Transverse colon (tissue), 4 donors: ENCODE measurements around the gene SORCS3. TPM values are rescaled to one million over a fixed set of nuclear protein-coding genes. Genes with fewer than 3 reads are reported as not detected.

Source experiments
- DNase-seq: peaks from one replicate; pipeline ENCODE4 v3.0.0-alpha.2; 2019
- H3K27ac ChIP-seq, 4 donors: fragments of 200-600 bp; sonication (generic); 2 replicates each; pipeline ENCODE4 v1.5.1; 2016 to 2018; ENCODE audit warnings: inconsistent platforms in 4 of 4
- H3K27me3 ChIP-seq: fragments of 200-600 bp; sonication (generic); 2 replicates; pipeline ENCODE4 v1.5.1; 2017; ENCODE audit warnings: inconsistent platforms
- H3K36me3 ChIP-seq, 4 donors: fragments of 200-600 bp; sonication (generic); 2 replicates each; pipeline ENCODE4 v1.5.1; 2017 to 2019; ENCODE audit warnings: inconsistent platforms in 4 of 4
- H3K4me1 ChIP-seq, 4 donors: fragments of 200-600 bp; sonication (generic); 2 replicates each; pipeline ENCODE4 v1.5.1; 2017 to 2020; ENCODE audit warnings: inconsistent platforms in 4 of 4
- H3K4me3 ChIP-seq, 4 donors: fragments of 200-600 bp; sonication (generic); 1 replicate in 1 of 4; 2 replicates in 3 of 4; pipeline versions ENCODE4 v1.5.1 to v1.6.1; 2017 to 2019; ENCODE audit warnings: inconsistent platforms in 4 of 4
- H3K9me3 ChIP-seq, 2 donors: fragments of 200-600 bp; sonication (generic); 2 replicates each; pipeline ENCODE4 v1.5.1; 2017 to 2019; ENCODE audit warnings: inconsistent platforms in 2 of 2
- CTCF ChIP-seq, 5 experiments: fragments of 200-600 bp in 3 of 5; fragments of 450-650 bp in 2 of 5; sonication (generic) in 3 of 5; IDR thresholded peaks; 1 replicate in 2 of 5; 2 replicates in 3 of 5; pipeline ENCODE4 v1.5.1; 2016 to 2017; ENCODE audit warnings: antibody characterized with exemption in 5 of 5, inconsistent platforms in 3 of 5, mild to moderate bottlenecking in 2 of 5, moderate library complexity in 1 of 5
- EP300 ChIP-seq: sonication (generic); formaldehyde crosslinking; IDR thresholded peaks from one replicate; pipeline ENCODE4 v1.6.1; 2017; ENCODE audit warnings: antibody characterized with exemption, low read depth
- POLR2A ChIP-seq: fragments of 450-650 bp; IDR thresholded peaks from one replicate; pipeline ENCODE4 v1.6.1; 2016; ENCODE audit warnings: antibody characterized with exemption, mild to moderate bottlenecking, moderate library complexity
- POLR2AphosphoS5 ChIP-seq, 3 donors: sonication (generic); formaldehyde crosslinking; IDR thresholded peaks; one replicate each; pipeline ENCODE4 v1.6.1; 2016; ENCODE audit warnings: antibody characterized with exemption in 3 of 3
- WGBS, 2 donors: methylation state at CpG; one replicate each; pipeline ENCODE4 v1.1.5; 2018; ENCODE audit warnings: low coverage in 1 of 2; 5-methylcytosine and 5-hydroxymethylcytosine counted together
- in situ Hi-C, 4 donors: fragments of 200-750 bp; cut with MboI; loops; one replicate each; pipeline versions ENCODE4 v1.15.0 to v1.15.1; 2017; ENCODE audit warnings: low sequenced_read_pairs in 3 of 4, low pct_ligation_motif_present in 1 of 4, low pct_unique_long_range_greater_than_20kb in 1 of 4
- intact Hi-C: fragments of 100-400 bp; cut with DNase I; formaldehyde crosslinking; loops from one replicate; pipeline ENCODE4 v1.15.1; 2023; ENCODE audit warnings: low total_unique reads
- total RNA-seq, 4 donors: library from RNA; depleted of rRNA; stranded (reverse); fragments of >200 nt; gene quantifications; one replicate each; pipeline ENCODE4 v1.1.0, GENCODE V29; 2016

The SORCS3 gene
- total RNA-seq, 4 donors from 2014 or later = 0.14 to 0.32 TPM; not detected in 2

GRCh38 chr10:104804880-104805279 is 163.8 kb downstream of the SORCS3 start:
- intact Hi-C loops = no loop called here

GRCh38 chr10:104806801-104807200 is 165.7 kb downstream of the SORCS3 start:
- TF ChIP-seq POLR2AphosphoS5 (IDR thresholded peaks at IDR 0.05) (no peak), CTCF (IDR thresholded peaks at IDR 0.05) (no peak), EP300 (no peak), POLR2A (no peak)

More at GRCh38 chr10:104804880-104805279, 163.8 kb downstream of the SORCS3 start:
- TF ChIP-seq EP300 = no peak
- no peak for TF ChIP-seq POLR2A
- TF ChIP-seq POLR2AphosphoS5 (IDR thresholded peaks at IDR 0.05) = no peak
- no peak for TF ChIP-seq CTCF (IDR thresholded peaks at IDR 0.05)
- no peaks in the 10 kb centered on the region for H3K27me3 ChIP-seq
- WGBS, 2 donors = 38 to 94% methylated on average over 1 of the region's 1 CpG
- H3K9me3 ChIP-seq = no peaks in the 10 kb centered on the region
- in situ Hi-C loops = no loop called here
- H3K36me3 ChIP-seq = no peaks in the 10 kb centered on the region
- DNase-seq = no peak
- H3K4me3 ChIP-seq = no peak overlapping the region
- H3K4me1 ChIP-seq = no peaks in the 10 kb centered on the region
- H3K27ac ChIP-seq = no peak overlapping the region

GRCh38 chr10:104807581-104808310 is 166.7 kb downstream of the SORCS3 start:
- 67 to 71% methylated on average over 7 of the region's 7 CpGs for WGBS, 2 donors
- Histone ChIP-seq H3K27me3 (no peaks in the 10 kb centered on the region), H3K36me3 (no peaks in the 10 kb centered on the region), H3K4me3 (no peak overlapping the region), H3K9me3 (no peaks in the 10 kb centered on the region), H3K4me1 (no peaks in the 10 kb centered on the region), H3K27ac (no peak overlapping the region)
- DNase-seq = no peak
- intact Hi-C loops (no loop called here), in situ Hi-C loops (no loop called here)
- TF ChIP-seq POLR2AphosphoS5 (IDR thresholded peaks at IDR 0.05) (no peak), EP300 (no peak), CTCF (IDR thresholded peaks at IDR 0.05) (no peak)

More at GRCh38 chr10:104806801-104807200, 165.7 kb downstream of the SORCS3 start:
- intact Hi-C loops = no loop called here
- no peak overlapping the region for H3K4me3 ChIP-seq
- DNase-seq = no peak
- WGBS, 2 donors = 83 to 86% methylated on average over 1 to 2 of the region's 2 CpGs
- no peaks in the 10 kb centered on the region for H3K27me3 ChIP-seq
- H3K27ac ChIP-seq = no peak overlapping the region
- no peaks in the 10 kb centered on the region for H3K9me3 ChIP-seq
- in situ Hi-C loops = no loop called here
- no peaks in the 10 kb centered on the region for H3K4me1 ChIP-seq
- H3K36me3 ChIP-seq = no peaks in the 10 kb centered on the region

GRCh38 chr10:104809288-104810090 is 168.4 kb downstream of the SORCS3 start:
- intact Hi-C loops (no loop called here), in situ Hi-C loops (no loop called here)
- H3K4me3 ChIP-seq = no peak overlapping the region
- H3K27me3 ChIP-seq = no peaks in the 10 kb centered on the region
- H3K9me3 ChIP-seq = no peaks in the 10 kb centered on the region
- WGBS, 2 donors = 41 to 54% methylated on average over 2 to 6 of the region's 6 CpGs
- DNase-seq = no peak
- no peaks in the 10 kb centered on the region for H3K4me1 ChIP-seq
- H3K27ac ChIP-seq = no peak overlapping the region
- no peaks in the 10 kb centered on the region for H3K36me3 ChIP-seq
- TF ChIP-seq POLR2AphosphoS5 (IDR thresholded peaks at IDR 0.05) = no peak
- TF ChIP-seq CTCF (IDR thresholded peaks at IDR 0.05) = no peak
- TF ChIP-seq EP300 = no peak
- TF ChIP-seq POLR2A = no peak
